GM21528 (cell line): Measurements from ENCODE around the gene PI16.

Experiments
- ATAC-seq: cut with Tn5 transposase; IDR thresholded peaks from one replicate; pipeline ENCODE4 v1.9.1; 2021; ENCODE audit warnings: mild to moderate bottlenecking, moderate library complexity; ENCODE audit not compliant: unreplicated experiment, low FRiP score

Gene PI16

GRCh38 chr6:36955136-36955535 is 598 bp downstream of the PI16 start:
- no peak for ATAC-seq

GRCh38 chr6:36955671-36956445 is 1.3 kb downstream of the PI16 start:
- no peak for ATAC-seq

- ATAC-seq = no peak
Observed at GRCh38 chr6:36956446-36956820, 1.9 kb downstream of the PI16 start.

- no peak for ATAC-seq
Observed at GRCh38 chr6:36957773-36958271, 3.3 kb downstream of the PI16 start.

GRCh38 chr6:36958775-36959554 is 4.4 kb downstream of the PI16 start:
- ATAC-seq = no peak

- no peak for ATAC-seq
Observed at GRCh38 chr6:36959555-36960250, 5.2 kb downstream of the PI16 start.

- no peak for ATAC-seq
Observed at GRCh38 chr6:36961441-36962435, 7.2 kb downstream of the PI16 start.

GRCh38 chr6:36962874-36963273 is 8.3 kb downstream of the PI16 start:
- no peak for ATAC-seq

GRCh38 chr6:36963451-36964290 is 9.1 kb downstream of the PI16 start:
- ATAC-seq = peak; percentile 64

GRCh38 chr6:36964349-36964748 is 9.8 kb downstream of the PI16 start:
- no peak for ATAC-seq

GRCh38 chr6:36964908-36965307 is 10.4 kb downstream of the PI16 start:
- no peak for ATAC-seq

- ATAC-seq = no peak
Observed at GRCh38 chr6:36967301-36967700, 12.8 kb downstream of the PI16 start.

GRCh38 chr6:36967757-36968156 is 13.2 kb downstream of the PI16 start:
- ATAC-seq = no peak

GRCh38 chr6:36968266-36968977 is 13.9 kb downstream of the PI16 start:
- no peak for ATAC-seq

GRCh38 chr6:36969240-36969691 is 14.7 kb downstream of the PI16 start:
- ATAC-seq = no peak

GRCh38 chr6:36969988-36970891 is 15.7 kb downstream of the PI16 start:
- no peak for ATAC-seq
